K562 (cell line): ENCODE results near the gene ACOT7. TPM values are rescaled to one million over a fixed set of nuclear protein-coding genes. Genes with fewer than 3 reads are reported as not detected.

ENCODE experiments used
- CEBPB ChIP-seq: fragments of 450-650 bp; IDR thresholded peaks from 2 replicates; pipeline ENCODE4 v1.6.1; 2016; ENCODE audit warnings: missing genetic modification characterization, missing compliant biosample characterization
- FIP1L1 ChIP-seq: fragments of 200-400 bp; formaldehyde crosslinking; IDR thresholded peaks from 2 replicates; pipeline ENCODE4 v1.6.1; 2018; ENCODE audit warnings: mild to moderate bottlenecking, low read depth, low read length; ENCODE audit not compliant: poor library complexity, severe bottlenecking
- JUND ChIP-seq, 2 experiments: IDR thresholded peaks; 2 replicates in 1 of 2; 3 replicates in 1 of 2; pipeline ENCODE4 v1.6.1; 2011; ENCODE audit warnings: borderline replicate concordance in 2 of 2, low read depth in 2 of 2, low read length in 2 of 2, improper control_type of control experiment in 1 of 2, missing biosample characterization in 1 of 2, missing genetic modification characterization in 1 of 2, missing genetic modification reagents in 1 of 2
- MED1 ChIP-seq: sonication (generic); formaldehyde crosslinking; IDR thresholded peaks from 2 replicates; pipeline ENCODE4 v1.8.1; 2023; ENCODE audit warnings: missing genetic modification reagents, borderline replicate concordance
- NFYB ChIP-seq: IDR thresholded peaks from 2 replicates; pipeline ENCODE4 v1.6.1; 2011; ENCODE audit warnings: mild to moderate bottlenecking, moderate library complexity; ENCODE audit not compliant: insufficient read length; ENCODE audit errors: extremely low read depth
- PHF8 ChIP-seq: fragments of 200-600 bp; sonication (generic); IDR thresholded peaks from 2 replicates; pipeline ENCODE4 v1.6.1; 2012; ENCODE audit warnings: mixed run types, mild to moderate bottlenecking, inconsistent platforms, low read length, moderate library complexity, borderline replicate concordance
- RBFOX2 ChIP-seq: fragments of 200-400 bp; formaldehyde crosslinking; IDR thresholded peaks from 2 replicates; pipeline ENCODE4 v1.6.1; 2017; ENCODE audit warnings: low read depth, mild to moderate bottlenecking, low read length, moderate library complexity
- RFX5 ChIP-seq: IDR thresholded peaks from 2 replicates; pipeline ENCODE4 v1.6.1; 2011; ENCODE audit warnings: low read depth, mild to moderate bottlenecking, improper control_type of control experiment, low read length
- SNRNP70 ChIP-seq: fragments of 200-400 bp; formaldehyde crosslinking; optimal IDR thresholded peaks from 2 replicates; pipeline ENCODE3; 2017; ENCODE audit warnings: low read depth, low read length
- SP2 ChIP-seq: IDR thresholded peaks from 2 replicates; pipeline ENCODE4 v1.6.1; 2011; ENCODE audit warnings: mild to moderate bottlenecking, low read depth, low read length, moderate library complexity; ENCODE audit not compliant: poor library complexity, severe bottlenecking; ENCODE audit errors: extremely low read depth
- TBP ChIP-seq: optimal IDR thresholded peaks from 2 replicates; pipeline ENCODE3; 2011; ENCODE audit warnings: low read depth, low read length, improper control_type of control experiment
- VEZF1 ChIP-seq: fragments of 200-800 bp; sonication (Bioruptor generic); IDR thresholded peaks from 2 replicates; pipeline ENCODE4 v1.6.1; 2017; ENCODE audit warnings: missing genetic modification characterization, missing compliant biosample characterization
- ZEB2 ChIP-seq: fragments of 450-650 bp; IDR thresholded peaks from 2 replicates; pipeline ENCODE4 v1.6.1; 2016
- ZNF282 ChIP-seq: sonication (generic); formaldehyde crosslinking; IDR thresholded peaks from 2 replicates; pipeline ENCODE4 v1.8.1; 2023; ENCODE audit warnings: missing genetic modification reagents
- ZNF740 ChIP-seq, 3 experiments: fragments of 200-800 bp in 1 of 3; sonication (Bioruptor generic) in 1 of 3; sonication (generic) in 1 of 3; formaldehyde crosslinking in 1 of 3; IDR thresholded peaks; 2 replicates each; pipeline versions ENCODE4 v1.6.1 to v1.8.0; 2016 to 2022; ENCODE audit warnings: mild to moderate bottlenecking in 2 of 3, missing compliant biosample characterization in 2 of 3, missing genetic modification characterization in 2 of 3, missing genetic modification reagents in 1 of 3
- polyA plus RNA-seq, 8 experiments: library from polyadenylated mRNA; depleted of rRNA in 4 of 8; stranded (reverse) in 5 of 8; unstranded in 3 of 8; fragments of >200 nt; fragmentation: Nextera tagmentation in 2 of 8; fragmentation: Illumina TruSeq in 1 of 8; extraction: Ambion mirVana in 2 of 8; extraction: Trizol in 1 of 8; gene quantifications; 2 replicates each; pipeline versions ENCODE4 v1.2.1 to v1.2.3, GENCODE V29; 2011 to 2014; ENCODE audit warnings: inconsistent platforms in 1 of 8, missing spikeins in 1 of 8
- total RNA-seq, 7 experiments: library from RNA; depleted of rRNA in 6 of 7; stranded (reverse); fragments of >200 nt in 6 of 7; fragmentation: Illumina TruSeq in 2 of 7; extraction: Trizol in 2 of 7; gene quantifications; 2 replicates each; pipeline versions ENCODE4 v1.2.1 to v1.2.3, GENCODE V29; 2011 to 2021; ENCODE audit warnings: low replicate concordance in 1 of 7
- TF ChIP-seq, protein P1 (sequence below): fragments of 150-350 bp; conservative IDR thresholded peaks from 2 replicates; pipeline ENCODE4 v1.6.1; 2014; ENCODE audit warnings: low read length
- TF ChIP-seq, protein P2 (sequence below), 2 experiments: fragments of 450-650 bp; conservative IDR thresholded peaks; 2 replicates each; pipeline ENCODE4 v1.6.1; 2017; ENCODE audit warnings: mild to moderate bottlenecking in 2 of 2, moderate library complexity in 2 of 2
- TF ChIP-seq, protein P3 (sequence below): sonication (generic); formaldehyde crosslinking; IDR thresholded peaks from 2 replicates; pipeline ENCODE4 v1.9.0; 2022; ENCODE audit warnings: mild to moderate bottlenecking, missing genetic modification reagents

Gene ACOT7
- total and polyA plus RNA-seq, 9 of the 15 experiments (the other 6 are each of a cell fraction or from before 2014, with no cell fraction given): 7.0 to 92.6 (median 37.2) TPM

GRCh38 chr1:6259491-6260362 lies 133.8 kb downstream of the ACOT7 start (continued):
- TF ChIP-seq ZNF740 (CRISPR knock-in tag; IDR thresholded peaks at IDR 0.05) (peak; percentile 84), ZNF740 (tag; IDR thresholded peaks at IDR 0.05) (no peak), ZNF282 (no peak), TBP (no peak), ZEB2 (no peak), FIP1L1 (peak; percentile 24), RBFOX2 (peak; percentile 33; the same call in 1 of the 2 replicates), VEZF1 (CRISPR knock-in tag) (peak; percentile 80), SP2 (no peak), RFX5 (peak; percentile 41; the same call in 1 of the 2 replicates), JUND (IDR thresholded peaks at IDR 0.05; ENCODE audit: borderline replicate concordance, low read depth, low read length) (peak; percentile 56), JUND (tag; IDR thresholded peaks at IDR 0.05; ENCODE audit: borderline replicate concordance, low read depth, low read length) (no peak), MED1 (no peak), NFYB (peak; percentile 79), SNRNP70 (no peak), PHF8 (no peak; the same call in 1 of the 2 replicates), CEBPB (tag) (peak; percentile 100)
- TF ChIP-seq, protein P1, sequence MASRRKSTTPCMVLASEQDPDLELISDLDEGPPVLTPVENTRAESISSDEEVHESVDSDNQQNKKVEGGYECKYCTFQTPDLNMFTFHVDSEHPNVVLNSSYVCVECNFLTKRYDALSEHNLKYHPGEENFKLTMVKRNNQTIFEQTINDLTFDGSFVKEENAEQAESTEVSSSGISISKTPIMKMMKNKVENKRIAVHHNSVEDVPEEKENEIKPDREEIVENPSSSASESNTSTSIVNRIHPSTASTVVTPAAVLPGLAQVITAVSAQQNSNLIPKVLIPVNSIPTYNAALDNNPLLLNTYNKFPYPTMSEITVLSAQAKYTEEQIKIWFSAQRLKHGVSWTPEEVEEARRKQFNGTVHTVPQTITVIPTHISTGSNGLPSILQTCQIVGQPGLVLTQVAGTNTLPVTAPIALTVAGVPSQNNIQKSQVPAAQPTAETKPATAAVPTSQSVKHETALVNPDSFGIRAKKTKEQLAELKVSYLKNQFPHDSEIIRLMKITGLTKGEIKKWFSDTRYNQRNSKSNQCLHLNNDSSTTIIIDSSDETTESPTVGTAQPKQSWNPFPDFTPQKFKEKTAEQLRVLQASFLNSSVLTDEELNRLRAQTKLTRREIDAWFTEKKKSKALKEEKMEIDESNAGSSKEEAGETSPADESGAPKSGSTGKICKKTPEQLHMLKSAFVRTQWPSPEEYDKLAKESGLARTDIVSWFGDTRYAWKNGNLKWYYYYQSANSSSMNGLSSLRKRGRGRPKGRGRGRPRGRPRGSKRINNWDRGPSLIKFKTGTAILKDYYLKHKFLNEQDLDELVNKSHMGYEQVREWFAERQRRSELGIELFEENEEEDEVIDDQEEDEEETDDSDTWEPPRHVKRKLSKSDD: no peak
- TF ChIP-seq, protein P2, sequence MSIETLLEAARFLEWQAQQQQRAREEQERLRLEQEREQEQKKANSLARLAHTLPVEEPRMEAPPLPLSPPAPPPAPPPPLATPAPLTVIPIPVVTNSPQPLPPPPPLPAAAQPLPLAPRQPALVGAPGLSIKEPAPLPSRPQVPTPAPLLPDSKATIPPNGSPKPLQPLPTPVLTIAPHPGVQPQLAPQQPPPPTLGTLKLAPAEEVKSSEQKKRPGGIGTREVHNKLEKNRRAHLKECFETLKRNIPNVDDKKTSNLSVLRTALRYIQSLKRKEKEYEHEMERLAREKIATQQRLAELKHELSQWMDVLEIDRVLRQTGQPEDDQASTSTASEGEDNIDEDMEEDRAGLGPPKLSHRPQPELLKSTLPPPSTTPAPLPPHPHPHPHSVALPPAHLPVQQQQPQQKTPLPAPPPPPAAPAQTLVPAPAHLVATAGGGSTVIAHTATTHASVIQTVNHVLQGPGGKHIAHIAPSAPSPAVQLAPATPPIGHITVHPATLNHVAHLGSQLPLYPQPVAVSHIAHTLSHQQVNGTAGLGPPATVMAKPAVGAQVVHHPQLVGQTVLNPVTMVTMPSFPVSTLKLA (conservative IDR thresholded peaks at IDR 0.05): peak in 1 of 2 experiments; percentile 66; a peak in 2 of 4 replicates
- TF ChIP-seq, protein P3, sequence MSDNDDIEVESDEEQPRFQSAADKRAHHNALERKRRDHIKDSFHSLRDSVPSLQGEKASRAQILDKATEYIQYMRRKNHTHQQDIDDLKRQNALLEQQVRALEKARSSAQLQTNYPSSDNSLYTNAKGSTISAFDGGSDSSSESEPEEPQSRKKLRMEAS: peak; percentile 73
